Uterus (tissue), 4 donors: ENCODE results near the gene ATF7IP. TPM values are rescaled to one million over a fixed set of nuclear protein-coding genes. Genes with fewer than 3 reads are reported as not detected.

Experiments used
- DNase-seq, 2 donors: peaks; one replicate each; pipeline ENCODE4 v3.0.0-alpha.2; 2019 to 2020
- H3K27ac ChIP-seq, 2 donors: fragments of 200-600 bp; sonication (generic); 1 replicate in 1 of 2; 2 replicates in 1 of 2; pipeline ENCODE4 v1.5.1; 2016 to 2018
- H3K27me3 ChIP-seq, 2 donors: fragments of 200-600 bp; sonication (generic); one replicate each; pipeline ENCODE4 v1.5.1; 2018 to 2019; ENCODE audit warnings: control low read depth in 1 of 2
- H3K36me3 ChIP-seq, 2 donors: fragments of 200-600 bp; sonication (generic); one replicate each; pipeline ENCODE4 v1.5.1; 2019; ENCODE audit warnings: control low read depth in 1 of 2
- H3K4me1 ChIP-seq, 2 donors: fragments of 200-600 bp; sonication (generic); one replicate each; pipeline ENCODE4 v1.5.1; 2018 to 2019; ENCODE audit warnings: control low read depth in 1 of 2
- H3K4me3 ChIP-seq, 2 donors: fragments of 200-600 bp; sonication (generic); 1 replicate in 1 of 2; 2 replicates in 1 of 2; pipeline ENCODE4 v1.5.1; 2018 to 2019; ENCODE audit warnings: mild to moderate bottlenecking in 1 of 2
- H3K9me3 ChIP-seq, 2 donors: fragments of 200-600 bp; sonication (generic); one replicate each; pipeline ENCODE4 v1.5.1; 2019; ENCODE audit warnings: control low read depth in 1 of 2
- POLR2A ChIP-seq, 2 donors: fragments of 450-650 bp; IDR thresholded peaks; one replicate each; pipeline ENCODE4 v1.6.1; 2016; ENCODE audit warnings: antibody characterized with exemption in 2 of 2, mild to moderate bottlenecking in 1 of 2, moderate library complexity in 1 of 2
- intact Hi-C: fragments of 100-400 bp; cut with DNase I; formaldehyde crosslinking; loops from one replicate; pipeline ENCODE4 v1.15.1; 2023; ENCODE audit warnings: low total_unique reads
- total RNA-seq, 4 donors: library from RNA; depleted of rRNA in 3 of 4; stranded (reverse); fragments of >200 nt in 3 of 4; gene quantifications; one replicate each; pipeline versions ENCODE4 v1.1.0 to v1.2.4, GENCODE V29; 2014 to 2023
- TF ChIP-seq, protein P1 (sequence below), 4 experiments: fragments of 200-600 bp in 2 of 4; fragments of 450-650 bp in 2 of 4; sonication (generic) in 2 of 4; IDR thresholded peaks; one replicate each; pipeline ENCODE4 v1.5.1; 2016 to 2019; ENCODE audit warnings: antibody characterized with exemption in 4 of 4, mild to moderate bottlenecking in 2 of 4, moderate library complexity in 1 of 4
- donor health status: DM: yes; HTN: yes; CAD: no.

Gene ATF7IP
- total RNA-seq, 4 donors from 2014 or later = 39.5 to 102 (median 65.6) TPM

DNA sequence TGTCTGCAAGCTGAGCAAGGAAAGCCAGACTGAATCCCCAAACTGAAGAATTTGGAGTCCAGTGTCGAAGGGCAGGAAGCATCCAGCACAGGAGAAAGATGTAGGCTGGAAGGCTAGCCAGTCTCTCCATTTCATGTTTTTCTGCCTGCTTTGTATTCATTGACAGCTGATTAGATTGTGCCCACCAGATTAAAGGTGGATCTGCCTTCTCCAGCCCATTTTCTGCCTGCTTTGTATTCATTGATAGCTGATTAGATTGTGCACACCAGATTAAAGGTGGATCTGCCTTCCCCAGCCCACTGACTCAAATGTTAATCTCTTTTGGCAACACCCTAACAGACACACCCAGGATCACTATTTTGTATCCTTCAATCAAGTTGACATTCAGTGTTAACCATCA is 116.9 kb downstream of the ATF7IP start:
- Histone ChIP-seq H3K36me3 (no peaks in the 10 kb centered on the region), H3K4me1 (no peaks in the 10 kb centered on the region), H3K27me3 (no peaks in the 10 kb centered on the region), H3K4me3 (no peak overlapping the region), H3K27ac (no peak overlapping the region), H3K9me3 (no peaks in the 10 kb centered on the region)
- no peak for TF ChIP-seq POLR2A (IDR thresholded peaks at IDR 0.05)
- TF ChIP-seq, protein P1, sequence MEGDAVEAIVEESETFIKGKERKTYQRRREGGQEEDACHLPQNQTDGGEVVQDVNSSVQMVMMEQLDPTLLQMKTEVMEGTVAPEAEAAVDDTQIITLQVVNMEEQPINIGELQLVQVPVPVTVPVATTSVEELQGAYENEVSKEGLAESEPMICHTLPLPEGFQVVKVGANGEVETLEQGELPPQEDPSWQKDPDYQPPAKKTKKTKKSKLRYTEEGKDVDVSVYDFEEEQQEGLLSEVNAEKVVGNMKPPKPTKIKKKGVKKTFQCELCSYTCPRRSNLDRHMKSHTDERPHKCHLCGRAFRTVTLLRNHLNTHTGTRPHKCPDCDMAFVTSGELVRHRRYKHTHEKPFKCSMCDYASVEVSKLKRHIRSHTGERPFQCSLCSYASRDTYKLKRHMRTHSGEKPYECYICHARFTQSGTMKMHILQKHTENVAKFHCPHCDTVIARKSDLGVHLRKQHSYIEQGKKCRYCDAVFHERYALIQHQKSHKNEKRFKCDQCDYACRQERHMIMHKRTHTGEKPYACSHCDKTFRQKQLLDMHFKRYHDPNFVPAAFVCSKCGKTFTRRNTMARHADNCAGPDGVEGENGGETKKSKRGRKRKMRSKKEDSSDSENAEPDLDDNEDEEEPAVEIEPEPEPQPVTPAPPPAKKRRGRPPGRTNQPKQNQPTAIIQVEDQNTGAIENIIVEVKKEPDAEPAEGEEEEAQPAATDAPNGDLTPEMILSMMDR (IDR thresholded peaks at IDR 0.05) = no peak
- DNase-seq = no peak
- intact Hi-C loops = no loop called here

DNA sequence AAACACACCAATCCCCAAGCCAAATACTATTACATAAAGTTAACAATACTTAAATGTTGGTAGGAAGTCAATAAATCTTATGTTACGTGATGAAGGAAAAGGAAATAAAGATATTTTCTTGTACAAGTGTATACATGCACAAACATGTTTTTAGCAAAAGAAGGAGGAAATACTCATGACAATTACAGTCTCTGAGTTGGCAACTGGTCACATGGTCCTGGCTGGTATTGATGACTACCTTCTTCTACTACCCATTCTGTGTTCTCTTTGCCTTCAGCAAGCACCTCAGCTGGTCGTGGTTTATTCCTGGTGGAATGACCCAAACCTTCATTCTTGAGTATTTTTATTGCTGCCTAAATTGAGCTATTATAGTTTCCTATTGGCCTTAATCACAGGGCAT is 117.4 kb downstream of the ATF7IP start:
- Histone ChIP-seq H3K27me3 (no peaks in the 10 kb centered on the region), H3K27ac (no peak overlapping the region), H3K9me3 (no peaks in the 10 kb centered on the region), H3K36me3 (no peaks in the 10 kb centered on the region), H3K4me3 (no peak overlapping the region), H3K4me1 (no peaks in the 10 kb centered on the region)
- intact Hi-C loops = no loop called here
- no peak for TF ChIP-seq POLR2A (IDR thresholded peaks at IDR 0.05)
- DNase-seq = no peak

DNA sequence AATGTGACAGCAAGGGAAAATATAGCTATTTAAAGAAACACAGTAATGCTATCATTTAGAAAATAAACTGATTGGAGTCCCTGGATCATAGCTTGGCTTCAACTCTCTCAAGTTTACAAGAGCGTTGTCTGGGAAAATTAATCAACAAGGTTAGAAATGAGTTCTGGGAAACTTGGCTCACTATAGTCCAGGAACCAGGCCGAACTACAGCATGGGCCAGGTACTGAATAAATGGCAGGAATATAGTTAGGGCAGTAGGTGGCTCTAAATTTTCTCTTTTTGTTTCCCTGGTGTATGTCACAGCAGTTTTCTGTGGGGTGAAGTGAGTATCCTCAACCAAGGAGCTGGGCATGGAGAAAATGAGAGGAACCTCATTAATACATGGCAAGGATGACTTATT is 129.8 kb downstream of the ATF7IP start:
- H3K4me1 ChIP-seq = no peaks in the 10 kb centered on the region
- H3K9me3 ChIP-seq = no peaks in the 10 kb centered on the region
- no peak for DNase-seq
- no peak for TF ChIP-seq POLR2A (IDR thresholded peaks at IDR 0.05)
- TF ChIP-seq, protein P1 (IDR thresholded peaks at IDR 0.05) = no peak
- intact Hi-C loops = no loop called here
- no peak overlapping the region for H3K27ac ChIP-seq
- H3K27me3 ChIP-seq = no peaks in the 10 kb centered on the region
- H3K36me3 ChIP-seq = no peaks in the 10 kb centered on the region
- H3K4me3 ChIP-seq = no peak overlapping the region

DNA sequence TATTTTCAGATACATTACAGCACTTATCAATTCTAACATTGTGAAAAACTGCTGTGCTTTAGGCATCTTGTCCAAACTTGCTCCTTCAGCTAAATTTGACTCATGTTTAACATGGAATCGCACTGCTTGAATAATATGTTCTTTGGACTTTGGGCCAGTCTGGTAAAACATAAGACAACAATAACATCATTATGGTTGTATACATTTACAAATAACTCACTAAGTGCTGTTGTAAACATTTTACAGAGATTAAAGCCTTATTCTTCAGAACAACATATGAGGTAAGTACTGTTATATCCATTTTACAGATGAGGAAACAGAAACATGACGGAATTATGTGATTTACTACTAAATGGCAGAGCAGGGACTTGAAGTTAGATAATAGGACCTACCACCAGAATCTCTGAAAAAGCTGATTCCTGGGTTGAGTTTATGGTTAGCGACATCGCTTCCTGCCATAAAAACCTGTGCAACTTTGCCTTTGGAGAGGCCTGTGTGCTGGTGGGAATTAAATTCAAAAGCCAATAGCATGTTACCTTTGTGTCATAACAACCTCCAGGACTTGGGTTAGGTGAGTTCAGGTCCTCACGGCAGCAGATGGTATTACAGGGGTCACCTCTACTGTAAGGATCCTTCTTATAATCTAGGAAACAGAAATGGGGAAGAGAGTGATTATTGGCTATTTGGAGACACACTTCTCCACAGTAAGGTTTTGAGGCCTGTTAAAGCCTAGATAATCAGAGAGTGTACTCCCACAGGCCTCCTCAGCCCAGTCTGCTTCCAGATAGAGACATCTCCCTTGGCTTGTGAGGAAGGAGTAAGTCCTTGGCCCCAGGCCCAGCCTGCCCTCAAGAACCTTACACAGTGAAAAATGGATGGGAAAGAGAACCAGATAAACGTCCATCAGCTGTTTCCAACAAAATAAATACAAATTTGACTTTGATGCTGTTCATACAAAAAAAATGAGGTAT is 140.4 kb downstream of the ATF7IP start:
- no peak for TF ChIP-seq POLR2A (IDR thresholded peaks at IDR 0.05)
- TF ChIP-seq, protein P1 (IDR thresholded peaks at IDR 0.05) = no peak
- H3K9me3 ChIP-seq = no peaks in the 10 kb centered on the region
- DNase-seq = no peak
- H3K4me1 ChIP-seq = no peaks in the 10 kb centered on the region
- H3K27ac ChIP-seq = no peak overlapping the region
- intact Hi-C loops = no loop called here
- H3K36me3 ChIP-seq = no peaks in the 10 kb centered on the region
- H3K27me3 ChIP-seq = no peaks in the 10 kb centered on the region
- H3K4me3 ChIP-seq = no peak overlapping the region

DNA sequence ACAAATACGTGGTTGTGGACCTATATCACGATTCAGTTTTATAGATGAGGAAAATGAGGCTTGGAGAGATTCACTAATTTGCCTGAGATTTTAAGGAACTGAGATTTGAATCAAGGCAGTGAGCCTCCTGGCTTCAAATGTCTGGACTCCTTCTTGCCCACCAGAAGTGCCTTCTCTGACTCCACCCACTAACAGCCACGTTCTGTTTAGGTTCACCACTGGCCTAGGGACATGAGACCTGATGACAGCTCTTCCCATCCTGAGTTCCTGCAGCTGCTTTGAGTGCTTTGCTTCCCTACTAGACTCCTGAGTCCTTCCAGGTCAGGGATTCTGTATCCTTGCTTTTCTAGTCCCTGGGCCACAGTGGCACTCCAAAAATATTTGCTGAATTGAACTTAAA is 145.1 kb downstream of the ATF7IP start:
- no peak for DNase-seq
- intact Hi-C loops = no loop called here
- H3K36me3 ChIP-seq = no peaks in the 10 kb centered on the region
- no peaks in the 10 kb centered on the region for H3K9me3 ChIP-seq
- H3K27ac ChIP-seq = no peak overlapping the region
- H3K4me3 ChIP-seq = no peak overlapping the region
- TF ChIP-seq, protein P1 (IDR thresholded peaks at IDR 0.05) = no peak
- no peak for TF ChIP-seq POLR2A (IDR thresholded peaks at IDR 0.05)
- H3K27me3 ChIP-seq = no peaks in the 10 kb centered on the region
- H3K4me1 ChIP-seq = no peaks in the 10 kb centered on the region
